Measurements from ENCODE around the gene CIROP. TPM values are rescaled to one million over a fixed set of nuclear protein-coding genes. Genes with fewer than 3 reads are reported as not detected.

Gene CIROP
- total and polyA plus RNA-seq, 2 donors (not counting 1 experiment from before 2014, with no cell fraction given) = not detected

- CTCF ChIA-PET = no interaction called here
- DNase-seq (no peak), ATAC-seq (ENCODE audit: low read depth) (no peak)
- no peak overlapping the region for H3K4me3 ChIP-seq (ENCODE audit: control extremely low read depth in 1 of 5, extremely low read depth in 1 of 5, insufficient read depth in 1 of 5, low read depth in 2 of 5, low read length in 4 of 5)
- 82% methylated on average over 23 of the region's 28 CpGs for WGBS (ENCODE audit: insufficient coverage)
- Mint-ChIP-seq H3K9me3 (ENCODE audit: insufficient read depth) (no peaks in the 10 kb centered on the region), H3K4me3 (no peak overlapping the region), H3K4me1 (no peaks in the 10 kb centered on the region), H3K27me3 (peaks cover 12% of the 10 kb centered on the region), H3K27ac (no peak overlapping the region)
- no peaks in the 10 kb centered on the region for H3K79me2 ChIP-seq (ENCODE audit: control insufficient read depth, insufficient read depth, low read length)
- no peaks in the 10 kb centered on the region for H3K27me3 ChIP-seq (replicated peaks in 1 of 4; ENCODE audit: control extremely low read depth in 1 of 4, control insufficient read depth in 3 of 4, insufficient read depth in 4 of 4, low read length in 3 of 4)
- no peak overlapping the region for H2AFZ ChIP-seq (ENCODE audit: insufficient read depth, low read depth, low read length, poor library complexity, severe bottlenecking)
- no peaks in the 10 kb centered on the region for H3K4me1 ChIP-seq (ENCODE audit: control insufficient read depth in 2 of 2, insufficient read depth in 2 of 2, low read length in 2 of 2)
- intact Hi-C loops (cut with micrococcal nuclease) = no loop called here
- no peaks in the 10 kb centered on the region for H3K9me3 ChIP-seq (ENCODE audit: control extremely low read depth in 1 of 3, control insufficient read depth in 2 of 3, insufficient read depth in 1 of 3, low read length in 2 of 3)
- H4K20me1 ChIP-seq (ENCODE audit: control insufficient read depth, insufficient read depth, low read length, poor library complexity, severe bottlenecking) = no peaks in the 10 kb centered on the region
- TF ChIP-seq, protein P1, sequence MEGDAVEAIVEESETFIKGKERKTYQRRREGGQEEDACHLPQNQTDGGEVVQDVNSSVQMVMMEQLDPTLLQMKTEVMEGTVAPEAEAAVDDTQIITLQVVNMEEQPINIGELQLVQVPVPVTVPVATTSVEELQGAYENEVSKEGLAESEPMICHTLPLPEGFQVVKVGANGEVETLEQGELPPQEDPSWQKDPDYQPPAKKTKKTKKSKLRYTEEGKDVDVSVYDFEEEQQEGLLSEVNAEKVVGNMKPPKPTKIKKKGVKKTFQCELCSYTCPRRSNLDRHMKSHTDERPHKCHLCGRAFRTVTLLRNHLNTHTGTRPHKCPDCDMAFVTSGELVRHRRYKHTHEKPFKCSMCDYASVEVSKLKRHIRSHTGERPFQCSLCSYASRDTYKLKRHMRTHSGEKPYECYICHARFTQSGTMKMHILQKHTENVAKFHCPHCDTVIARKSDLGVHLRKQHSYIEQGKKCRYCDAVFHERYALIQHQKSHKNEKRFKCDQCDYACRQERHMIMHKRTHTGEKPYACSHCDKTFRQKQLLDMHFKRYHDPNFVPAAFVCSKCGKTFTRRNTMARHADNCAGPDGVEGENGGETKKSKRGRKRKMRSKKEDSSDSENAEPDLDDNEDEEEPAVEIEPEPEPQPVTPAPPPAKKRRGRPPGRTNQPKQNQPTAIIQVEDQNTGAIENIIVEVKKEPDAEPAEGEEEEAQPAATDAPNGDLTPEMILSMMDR (IDR thresholded peaks at IDR 0.05) = no peak
- TF ChIP-seq EZH2 (IDR thresholded peaks at IDR 0.05; ENCODE audit: borderline replicate concordance, insufficient read depth, low read depth, low read length, poor library complexity, severe bottlenecking) = no peak
- POLR2A ChIA-PET = no interaction called here
- no peak overlapping the region for H3K4me2 ChIP-seq (replicated peaks; ENCODE audit: low read depth, low read length, poor library complexity, severe bottlenecking)
- no peak overlapping the region for H3K9ac ChIP-seq (ENCODE audit: low read length)
- H3K27ac ChIP-seq (ENCODE audit: low read length in 2 of 2) = no peak overlapping the region
- H3K36me3 ChIP-seq (replicated peaks in 1 of 2; ENCODE audit: control extremely low read depth in 1 of 2, control insufficient read depth in 1 of 2, extremely low read depth in 1 of 2, insufficient read depth in 2 of 2, low read length in 1 of 2) = no peaks in the 10 kb centered on the region
Measured at GRCh38 chr14:23153851-23154796, 49.3 kb upstream of the CIROP start.

DNA sequence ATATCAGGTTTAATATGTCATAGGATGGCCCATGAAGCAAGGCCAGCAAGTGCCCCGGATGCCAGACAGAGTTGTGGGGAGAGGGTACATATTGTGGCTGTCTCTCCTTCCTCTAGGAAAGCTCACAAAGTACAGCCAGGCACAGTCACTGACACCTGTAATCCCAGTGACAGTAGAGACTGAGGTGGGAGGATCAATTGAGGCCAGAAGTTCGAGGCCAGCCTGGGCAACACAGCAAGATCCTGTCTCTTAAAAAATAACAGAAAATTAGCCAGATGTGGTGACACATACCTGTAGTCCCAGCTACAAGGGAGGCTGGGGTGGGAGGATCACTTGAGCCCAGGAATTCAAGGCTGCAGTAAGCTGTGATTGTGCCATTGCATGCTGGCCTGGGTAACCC, 46.6 kb upstream of the CIROP start:
- H3K36me3 ChIP-seq (replicated peaks in 1 of 2; ENCODE audit: control extremely low read depth in 1 of 2, control insufficient read depth in 1 of 2, extremely low read depth in 1 of 2, insufficient read depth in 2 of 2, low read length in 1 of 2) = no peaks in the 10 kb centered on the region
- Mint-ChIP-seq H3K4me3 (no peak overlapping the region), H3K27me3 (peaks cover 10% of the 10 kb centered on the region), H3K9me3 (ENCODE audit: insufficient read depth) (no peaks in the 10 kb centered on the region), H3K27ac (no peak overlapping the region), H3K4me1 (peaks cover 6% of the 10 kb centered on the region)
- intact Hi-C loops (cut with micrococcal nuclease) = no loop called here
- ChIA-PET CTCF (interaction anchor here (1.3 kb wide), 1 partner anchor 54 kb away, joined by 4 read pairs; no protein-coding TSS in a partner anchor), POLR2A (no interaction called here)
- H3K4me2 ChIP-seq (replicated peaks; ENCODE audit: low read depth, low read length, poor library complexity, severe bottlenecking) = no peak overlapping the region
- no peak overlapping the region for H3K9ac ChIP-seq (ENCODE audit: low read length)
- no peak overlapping the region for H3K4me3 ChIP-seq (ENCODE audit: control extremely low read depth in 1 of 5, extremely low read depth in 1 of 5, insufficient read depth in 1 of 5, low read depth in 2 of 5, low read length in 4 of 5)
- TF ChIP-seq, protein P1 (IDR thresholded peaks at IDR 0.05) = no peak
- H3K4me1 ChIP-seq (ENCODE audit: control insufficient read depth in 2 of 2, insufficient read depth in 2 of 2, low read length in 2 of 2) = no peaks in the 10 kb centered on the region
- no peak for DNase-seq
- H4K20me1 ChIP-seq (ENCODE audit: control insufficient read depth, insufficient read depth, low read length, poor library complexity, severe bottlenecking) = no peaks in the 10 kb centered on the region
- no peak overlapping the region for H2AFZ ChIP-seq (ENCODE audit: insufficient read depth, low read depth, low read length, poor library complexity, severe bottlenecking)
- no peaks in the 10 kb centered on the region for H3K9me3 ChIP-seq (ENCODE audit: control extremely low read depth in 1 of 3, control insufficient read depth in 2 of 3, insufficient read depth in 1 of 3, low read length in 2 of 3)
- WGBS (ENCODE audit: insufficient coverage) = no CpG with 5 or more reads among the region's 2 CpGs
- no peaks in the 10 kb centered on the region for H3K27me3 ChIP-seq (replicated peaks in 1 of 4; ENCODE audit: control extremely low read depth in 1 of 4, control insufficient read depth in 3 of 4, insufficient read depth in 4 of 4, low read length in 3 of 4)
- H3K79me2 ChIP-seq (ENCODE audit: control insufficient read depth, insufficient read depth, low read length) = no peaks in the 10 kb centered on the region
- ATAC-seq (ENCODE audit: low read depth) = no peak
- no peak overlapping the region for H3K27ac ChIP-seq (ENCODE audit: low read length in 2 of 2)
